Mesothelial cell of epicardium (in vitro differentiated cells): ENCODE results near the gene EFHC1. TPM values are rescaled to one million over a fixed set of nuclear protein-coding genes. Genes with fewer than 3 reads are reported as not detected.

Source experiments
- DNase-seq, 2 experiments: peaks; one replicate each; pipeline ENCODE4 v3.0.0; 2021; ENCODE audit warnings: low spot score in 2 of 2; ENCODE audit not compliant: unreplicated experiment in 2 of 2
- H3K27ac Mint-ChIP-seq: 2 replicates; pipeline ENCODE4 v1.8.0; 2021; ENCODE audit warnings: mixed read lengths
- H3K27me3 Mint-ChIP-seq: 2 replicates; pipeline ENCODE4 v1.8.0; 2021; ENCODE audit warnings: low read depth, mixed read lengths
- H3K36me3 Mint-ChIP-seq: 2 replicates; pipeline ENCODE4 v1.8.0; 2021; ENCODE audit warnings: mixed read lengths
- H3K4me1 Mint-ChIP-seq: 2 replicates; pipeline ENCODE4 v1.8.0; 2021; ENCODE audit warnings: mixed read lengths
- H3K4me3 Mint-ChIP-seq: 2 replicates; pipeline ENCODE4 v1.8.0; 2021; ENCODE audit warnings: mild to moderate bottlenecking, moderate library complexity, mixed read lengths
- H3K9me3 Mint-ChIP-seq: 2 replicates; pipeline ENCODE4 v1.8.0; 2021; ENCODE audit warnings: mixed read lengths
- total RNA-seq: library from RNA; stranded (reverse); gene quantifications from 3 replicates; pipeline ENCODE4 v1.2.1, GENCODE V29; 2021
- TF ChIP-seq, protein P1 (sequence below): fragments of 200-600 bp; sonication (generic); IDR thresholded peaks from one replicate; pipeline ENCODE4 v1.5.0; 2021; ENCODE audit warnings: antibody characterized with exemption; ENCODE audit not compliant: unreplicated experiment

Gene EFHC1
- total RNA-seq, 1 donor from 2014 or later, result 34.4 TPM

DNA sequence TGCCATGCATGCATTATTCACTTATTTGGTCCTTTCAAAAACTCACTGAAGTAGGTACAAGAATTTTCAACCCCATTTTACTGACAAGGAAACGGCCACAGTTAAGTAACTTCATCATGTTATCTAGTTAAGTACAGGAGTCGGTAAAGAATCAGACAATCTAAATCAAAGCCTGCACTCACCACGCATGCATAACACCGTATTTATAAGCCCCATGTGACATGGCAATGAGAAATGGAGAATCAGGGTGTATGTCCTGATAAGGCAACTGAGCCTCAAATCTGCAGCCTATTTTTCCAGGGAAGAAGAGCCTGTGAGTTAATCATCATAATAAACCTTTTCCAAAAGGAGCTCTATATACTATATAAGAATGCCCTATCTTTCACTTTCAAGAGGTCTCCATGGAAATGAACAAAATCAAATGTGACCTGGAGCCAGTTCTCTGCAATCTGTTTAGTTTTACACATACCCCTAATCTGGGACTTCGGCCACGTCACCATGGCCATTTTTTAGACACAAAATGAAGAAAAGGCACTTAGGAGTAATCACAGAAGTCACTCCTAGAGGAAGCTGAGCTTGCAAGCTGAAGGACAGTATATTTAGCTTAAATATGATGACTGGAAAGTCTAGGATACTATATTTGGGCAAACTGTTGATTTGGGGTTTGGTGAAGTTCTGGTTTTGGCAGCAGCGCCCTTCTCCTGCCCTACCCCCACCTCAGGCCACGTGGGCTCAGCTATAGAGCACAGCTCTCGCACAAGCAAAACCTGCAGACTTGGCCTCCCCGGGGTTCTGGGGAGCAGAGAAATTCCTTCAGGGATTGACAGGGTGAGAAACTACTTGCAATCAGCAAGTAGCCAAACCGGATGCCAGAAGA is 137.5 kb downstream of the EFHC1 start:
- TF ChIP-seq, protein P1, sequence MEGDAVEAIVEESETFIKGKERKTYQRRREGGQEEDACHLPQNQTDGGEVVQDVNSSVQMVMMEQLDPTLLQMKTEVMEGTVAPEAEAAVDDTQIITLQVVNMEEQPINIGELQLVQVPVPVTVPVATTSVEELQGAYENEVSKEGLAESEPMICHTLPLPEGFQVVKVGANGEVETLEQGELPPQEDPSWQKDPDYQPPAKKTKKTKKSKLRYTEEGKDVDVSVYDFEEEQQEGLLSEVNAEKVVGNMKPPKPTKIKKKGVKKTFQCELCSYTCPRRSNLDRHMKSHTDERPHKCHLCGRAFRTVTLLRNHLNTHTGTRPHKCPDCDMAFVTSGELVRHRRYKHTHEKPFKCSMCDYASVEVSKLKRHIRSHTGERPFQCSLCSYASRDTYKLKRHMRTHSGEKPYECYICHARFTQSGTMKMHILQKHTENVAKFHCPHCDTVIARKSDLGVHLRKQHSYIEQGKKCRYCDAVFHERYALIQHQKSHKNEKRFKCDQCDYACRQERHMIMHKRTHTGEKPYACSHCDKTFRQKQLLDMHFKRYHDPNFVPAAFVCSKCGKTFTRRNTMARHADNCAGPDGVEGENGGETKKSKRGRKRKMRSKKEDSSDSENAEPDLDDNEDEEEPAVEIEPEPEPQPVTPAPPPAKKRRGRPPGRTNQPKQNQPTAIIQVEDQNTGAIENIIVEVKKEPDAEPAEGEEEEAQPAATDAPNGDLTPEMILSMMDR, result no peak
- H3K4me3 Mint-ChIP-seq, result no peak overlapping the region
- H3K4me1 Mint-ChIP-seq, result peaks cover 22% of the 10 kb centered on the region
- DNase-seq, result no peak
- no peaks in the 10 kb centered on the region for H3K36me3 Mint-ChIP-seq
- H3K9me3 Mint-ChIP-seq, result no peaks in the 10 kb centered on the region
- peak overlapping the region; percentile 72 for H3K27ac Mint-ChIP-seq
- no peaks in the 10 kb centered on the region for H3K27me3 Mint-ChIP-seq

- Mint-ChIP-seq H3K27me3 (no peaks in the 10 kb centered on the region), H3K27ac (no peak overlapping the region), H3K36me3 (no peaks in the 10 kb centered on the region), H3K9me3 (no peaks in the 10 kb centered on the region), H3K4me1 (peaks cover 21% of the 10 kb centered on the region), H3K4me3 (no peak overlapping the region)
- no peak for DNase-seq
- TF ChIP-seq, protein P1, result no peak
Measured at GRCh38 chr6:52558266-52559000, 138.3 kb downstream of the EFHC1 start.

- DNase-seq, result no peak
- no peaks in the 10 kb centered on the region for H3K9me3 Mint-ChIP-seq
- H3K36me3 Mint-ChIP-seq, result no peaks in the 10 kb centered on the region
- H3K27ac Mint-ChIP-seq, result no peak overlapping the region
- H3K4me1 Mint-ChIP-seq, result peaks cover 21% of the 10 kb centered on the region
- no peaks in the 10 kb centered on the region for H3K27me3 Mint-ChIP-seq
- TF ChIP-seq, protein P1, result no peak
- no peak overlapping the region for H3K4me3 Mint-ChIP-seq
Measured at GRCh38 chr6:52560462-52560861, 140.3 kb downstream of the EFHC1 start.

- H3K27me3 Mint-ChIP-seq, result no peaks in the 10 kb centered on the region
- H3K27ac Mint-ChIP-seq, result no peak overlapping the region
- peaks cover 9% of the 10 kb centered on the region for H3K4me1 Mint-ChIP-seq
- H3K9me3 Mint-ChIP-seq, result no peaks in the 10 kb centered on the region
- no peaks in the 10 kb centered on the region for H3K36me3 Mint-ChIP-seq
- DNase-seq, result no peak
- H3K4me3 Mint-ChIP-seq, result no peak overlapping the region
- TF ChIP-seq, protein P1, result no peak
Measured at GRCh38 chr6:52562911-52563310, 142.8 kb downstream of the EFHC1 start.

DNA sequence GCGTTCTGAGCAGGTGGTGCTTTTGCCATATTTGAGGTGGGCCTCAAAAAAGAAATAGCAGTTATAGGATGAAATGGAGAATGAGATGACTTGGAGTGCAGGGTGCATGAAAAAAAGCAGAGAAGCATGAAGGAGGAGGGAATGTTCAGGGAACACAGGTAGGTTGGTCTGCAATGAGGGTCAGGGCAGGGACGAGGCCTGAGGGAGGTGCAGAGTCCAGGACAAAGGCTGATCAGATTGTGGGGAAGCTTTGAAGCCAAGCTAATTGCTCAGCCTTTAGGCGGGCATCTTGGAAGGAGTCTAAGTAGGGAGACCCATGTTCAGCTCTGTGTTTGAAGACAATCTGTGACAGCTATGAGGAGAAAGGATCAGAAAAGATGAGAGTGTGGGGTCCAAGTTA is 144.7 kb downstream of the EFHC1 start:
- Mint-ChIP-seq H3K27ac (no peak overlapping the region), H3K36me3 (no peaks in the 10 kb centered on the region)
- TF ChIP-seq, protein P1, result no peak

More for the DNA sequence above, 144.7 kb downstream of the EFHC1 start:
- Mint-ChIP-seq H3K9me3 (no peaks in the 10 kb centered on the region), H3K4me1 (peaks cover 16% of the 10 kb centered on the region), H3K4me3 (no peak overlapping the region), H3K27me3 (no peaks in the 10 kb centered on the region)
- no peak for DNase-seq
